HG03520 (cell line): ENCODE results near the gene DRC7.

ENCODE experiments used
- ATAC-seq: cut with Tn5 transposase; IDR thresholded peaks from one replicate; pipeline ENCODE4 v1.9.1; 2021; ENCODE audit warnings: mild to moderate bottlenecking, moderate library complexity; ENCODE audit not compliant: unreplicated experiment

DRC7 gene

DNA sequence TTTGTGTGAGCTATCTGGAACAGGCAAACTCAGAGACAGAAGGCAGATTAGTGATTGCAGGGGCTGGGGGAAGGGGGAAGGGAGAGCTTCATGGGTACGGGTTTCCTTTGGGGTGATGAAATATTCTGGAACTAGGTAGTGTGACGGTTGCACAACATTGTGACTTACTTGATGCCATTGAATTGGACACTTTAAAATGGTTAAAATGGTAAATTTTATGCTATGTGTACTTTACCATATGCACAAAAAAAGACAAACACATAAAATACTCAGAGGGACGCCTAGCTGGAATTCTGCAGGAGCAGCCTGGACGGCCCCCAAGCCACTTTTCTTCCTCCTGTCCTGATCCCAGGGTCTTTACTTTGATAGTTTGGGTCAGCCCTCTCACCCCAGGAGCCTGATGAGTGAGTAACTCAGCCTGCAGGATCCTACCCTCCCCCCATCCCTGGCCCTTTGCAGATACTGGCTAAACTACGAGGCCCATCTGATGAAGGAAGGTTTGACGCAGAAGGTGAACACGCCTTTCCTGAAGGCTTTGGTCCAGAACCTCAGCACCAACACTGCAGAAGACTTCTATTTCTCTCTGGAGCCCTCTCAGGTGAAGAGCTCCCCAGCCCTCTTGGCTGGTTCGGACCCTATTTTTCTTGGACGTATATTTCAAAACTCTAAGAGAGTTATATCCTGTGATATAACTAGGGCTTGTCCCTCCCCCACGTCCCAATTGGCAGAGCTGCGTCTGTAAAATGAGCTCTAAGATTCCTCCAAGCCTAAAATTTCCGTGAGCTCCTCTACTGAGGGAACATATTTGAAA lies 18.7 kb upstream of the DRC7 start:
- ATAC-seq = no peak

DNA sequence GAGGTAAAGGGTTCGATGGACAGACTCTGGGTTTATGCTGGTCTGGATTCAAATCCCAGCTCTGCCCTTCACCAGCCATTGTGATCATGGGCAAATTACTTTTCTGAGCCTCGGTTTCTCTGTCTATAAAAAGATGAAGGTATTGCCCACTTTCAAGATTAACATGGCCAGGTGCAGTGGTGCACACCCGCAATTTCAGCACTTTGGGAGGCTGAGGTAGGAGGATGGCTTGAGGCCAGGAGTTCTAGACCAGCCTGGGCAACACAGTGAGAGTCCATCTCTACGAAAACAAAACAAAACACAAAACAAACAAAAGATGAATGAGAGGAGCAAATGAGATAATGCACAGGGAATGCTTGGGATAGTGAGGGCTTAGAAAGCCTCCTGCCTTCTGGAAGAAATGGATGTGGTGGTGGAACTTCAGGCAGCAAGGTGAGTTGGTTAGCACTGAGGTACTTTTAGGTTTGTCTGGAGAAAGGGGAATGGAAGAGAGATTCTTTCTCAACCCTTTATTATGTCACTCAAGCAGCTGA lies 18.0 kb upstream of the DRC7 start:
- no peak for ATAC-seq

- ATAC-seq = no peak
Observed at GRCh38 chr16:57677622-57678369, 16.8 kb upstream of the DRC7 start.

DNA sequence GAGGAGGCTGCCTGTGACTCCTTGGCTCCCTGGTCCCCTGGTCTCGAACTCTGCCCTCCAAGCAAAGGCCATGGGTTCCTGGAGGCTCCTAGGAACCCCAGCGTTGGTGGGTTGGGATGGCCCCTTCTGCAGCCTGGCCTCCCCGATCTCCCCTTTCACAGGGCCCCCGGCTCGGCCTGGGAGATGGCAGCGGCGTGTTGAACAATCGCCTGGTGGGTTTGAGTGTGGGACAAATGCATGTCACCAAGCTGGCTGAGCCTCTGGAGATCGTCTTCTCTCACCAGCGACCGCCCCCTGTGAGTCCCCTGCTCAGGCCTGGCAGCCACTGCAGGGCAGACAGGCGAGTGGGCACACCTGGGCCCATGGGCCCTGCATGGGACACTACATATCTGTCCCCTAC lies 15.6 kb upstream of the DRC7 start:
- no peak for ATAC-seq

- ATAC-seq = no peak
Observed at GRCh38 chr16:57679767-57680482, 14.7 kb upstream of the DRC7 start.

- ATAC-seq = no peak
Observed at GRCh38 chr16:57680842-57681375, 13.7 kb upstream of the DRC7 start.

DNA sequence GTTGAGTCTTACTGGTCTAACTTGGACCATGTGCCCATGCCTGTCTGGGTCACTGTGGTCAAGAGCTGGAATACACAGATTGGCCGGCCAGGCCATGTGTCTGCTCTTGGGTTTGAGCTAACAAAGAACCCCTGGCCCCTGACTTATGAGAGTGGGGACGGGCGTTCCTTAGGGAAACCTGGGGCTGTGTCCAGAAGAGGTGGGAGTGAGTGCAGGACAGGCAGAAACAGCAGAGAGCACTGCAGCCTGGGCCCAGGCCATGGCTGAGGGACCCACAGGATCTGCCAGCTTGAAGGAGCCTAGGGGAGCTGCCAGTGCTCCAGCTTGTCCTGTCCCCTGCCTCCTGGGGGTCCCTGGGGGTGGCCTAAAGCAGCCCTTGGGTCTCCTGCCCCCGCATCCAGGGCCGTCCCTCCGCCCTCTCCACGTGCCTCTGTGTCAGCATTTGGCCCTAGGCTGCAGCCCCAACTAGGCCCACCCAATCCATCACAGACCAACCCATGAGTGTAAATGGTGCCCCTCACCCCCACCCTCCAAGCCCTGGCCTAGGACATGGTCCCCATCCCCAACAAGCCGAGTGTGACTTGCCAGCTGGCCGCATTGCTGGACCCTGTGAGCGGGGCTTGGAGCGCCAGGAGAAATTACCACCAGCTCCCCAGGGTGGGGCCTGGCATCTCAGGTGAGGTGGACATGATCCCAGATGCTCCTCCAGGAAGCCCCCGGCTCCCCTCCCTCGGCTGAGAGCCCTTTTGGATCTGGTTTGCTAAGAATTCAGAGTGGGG lies 12.5 kb upstream of the DRC7 start:
- no peak for ATAC-seq

DNA sequence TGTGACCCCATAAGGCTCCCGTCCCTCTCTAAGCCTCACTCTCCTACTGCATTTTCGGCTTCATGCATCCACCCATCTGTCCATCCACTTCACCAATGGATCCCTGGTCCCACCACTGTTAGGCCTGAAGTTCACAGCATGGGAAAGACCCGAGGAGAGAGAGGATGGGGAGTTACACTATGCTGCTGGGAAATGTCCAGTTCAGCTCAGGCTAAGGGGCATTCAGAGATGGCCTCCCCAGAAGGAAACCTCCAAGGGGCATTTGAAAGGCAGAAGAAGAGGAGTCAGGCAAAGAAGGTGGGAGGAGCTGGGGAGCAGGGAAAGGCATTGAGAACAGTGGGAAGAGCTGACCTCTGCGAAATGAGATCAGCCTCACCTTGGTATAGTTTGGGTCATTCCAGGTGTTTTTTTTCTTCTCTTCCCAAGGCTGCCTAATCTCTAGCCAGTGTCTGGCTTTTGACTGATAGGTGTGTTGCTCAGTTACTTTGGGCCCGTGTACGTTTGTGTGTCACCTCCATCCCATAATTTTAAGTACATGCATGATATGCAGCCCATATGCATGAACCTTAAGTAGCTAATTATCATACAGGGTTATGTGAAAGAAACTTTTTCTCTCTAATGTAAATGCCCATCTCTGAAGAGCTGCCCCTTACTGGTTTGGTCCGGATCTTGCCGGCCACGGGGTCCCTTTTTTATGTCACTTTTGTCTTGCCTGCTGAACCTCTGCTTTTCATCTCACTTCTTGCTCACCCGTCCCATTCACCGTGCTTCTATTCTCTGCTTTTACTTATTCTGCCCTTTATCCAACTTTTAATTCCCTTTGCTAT lies 11.6 kb upstream of the DRC7 start:
- ATAC-seq = no peak

DNA sequence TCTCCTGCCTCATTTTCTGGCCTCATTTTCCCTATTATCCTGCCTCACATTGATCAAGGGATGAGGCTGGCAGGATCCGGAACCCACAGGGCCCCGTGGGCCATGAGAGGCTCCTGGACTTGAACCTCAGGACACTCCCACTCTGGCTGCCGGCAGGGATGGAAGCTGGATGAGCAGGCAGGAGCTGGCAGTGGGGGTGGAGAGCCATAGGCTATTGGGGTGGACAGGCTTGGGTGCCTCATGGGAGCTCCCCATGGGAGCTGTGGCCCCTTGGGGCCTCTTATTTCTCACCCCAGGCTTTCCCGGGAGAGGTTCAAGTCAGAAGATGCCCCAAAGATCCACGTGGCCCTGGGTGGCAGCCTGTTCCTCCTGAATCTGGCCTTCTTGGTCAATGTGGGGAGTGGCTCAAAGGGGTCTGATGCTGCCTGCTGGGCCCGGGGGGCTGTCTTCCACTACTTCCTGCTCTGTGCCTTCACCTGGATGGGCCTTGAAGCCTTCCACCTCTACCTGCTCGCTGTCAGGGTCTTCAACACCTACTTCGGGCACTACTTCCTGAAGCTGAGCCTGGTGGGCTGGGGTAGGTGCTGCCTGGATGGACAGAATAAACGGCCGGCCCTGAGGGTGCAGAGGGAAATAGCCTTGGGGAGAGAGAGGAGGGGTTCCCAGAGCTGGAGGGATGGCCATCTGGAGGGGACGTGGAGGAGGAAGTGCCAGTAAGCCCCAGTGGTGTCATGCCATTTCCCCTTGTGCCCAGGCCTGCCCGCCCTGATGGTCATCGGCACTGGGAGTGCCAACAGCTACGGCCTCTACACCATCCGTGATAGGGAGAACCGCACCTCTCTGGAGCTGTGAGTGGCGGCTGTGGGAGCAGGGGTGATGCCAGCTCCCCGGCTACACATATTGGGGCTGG lies 10.7 kb upstream of the DRC7 start:
- no peak for ATAC-seq

DNA sequence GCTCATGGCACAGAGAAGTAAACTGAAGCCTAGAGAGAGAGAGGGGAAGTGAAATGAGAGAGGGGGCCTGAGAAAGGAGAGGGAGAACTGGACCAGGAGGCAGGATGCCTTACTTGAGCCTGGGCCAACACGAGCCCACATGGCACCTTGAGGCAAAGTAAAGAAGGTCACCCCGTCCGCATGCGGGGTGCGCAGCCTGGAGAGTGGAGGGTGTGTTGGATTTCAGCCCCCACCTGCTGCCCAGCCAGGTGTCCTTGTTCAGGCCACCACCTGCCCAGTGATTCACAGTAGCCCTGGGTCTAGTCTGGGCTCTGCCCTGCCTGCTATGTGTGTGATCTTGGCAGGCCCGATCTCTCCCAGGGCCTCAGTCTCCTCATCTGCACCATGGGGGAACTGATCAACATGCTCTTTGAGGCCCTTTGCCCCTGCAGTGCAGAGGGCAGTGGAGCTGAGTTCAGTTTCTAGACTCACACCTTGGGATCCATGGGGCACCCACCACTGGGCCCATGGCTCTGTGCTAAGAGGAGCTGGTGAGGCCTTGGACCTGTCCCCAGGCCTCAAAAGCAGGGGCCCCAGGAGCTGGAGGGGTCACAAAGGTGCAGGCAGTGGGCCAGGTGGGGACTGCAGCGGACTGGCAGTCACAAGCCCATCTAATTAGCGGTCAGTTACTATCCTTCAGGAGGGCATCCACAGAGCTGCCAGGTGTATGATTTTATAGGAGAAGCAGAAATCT lies 9.8 kb upstream of the DRC7 start:
- no peak for ATAC-seq

- ATAC-seq = no peak
Observed at GRCh38 chr16:57685633-57686032, 9.0 kb upstream of the DRC7 start.

- ATAC-seq = no peak
Observed at GRCh38 chr16:57686577-57686976, 8.0 kb upstream of the DRC7 start.

GRCh38 chr16:57687363-57687929 lies 7.2 kb upstream of the DRC7 start:
- no peak for ATAC-seq

GRCh38 chr16:57688487-57688986 lies 6.1 kb upstream of the DRC7 start:
- ATAC-seq = no peak

DNA sequence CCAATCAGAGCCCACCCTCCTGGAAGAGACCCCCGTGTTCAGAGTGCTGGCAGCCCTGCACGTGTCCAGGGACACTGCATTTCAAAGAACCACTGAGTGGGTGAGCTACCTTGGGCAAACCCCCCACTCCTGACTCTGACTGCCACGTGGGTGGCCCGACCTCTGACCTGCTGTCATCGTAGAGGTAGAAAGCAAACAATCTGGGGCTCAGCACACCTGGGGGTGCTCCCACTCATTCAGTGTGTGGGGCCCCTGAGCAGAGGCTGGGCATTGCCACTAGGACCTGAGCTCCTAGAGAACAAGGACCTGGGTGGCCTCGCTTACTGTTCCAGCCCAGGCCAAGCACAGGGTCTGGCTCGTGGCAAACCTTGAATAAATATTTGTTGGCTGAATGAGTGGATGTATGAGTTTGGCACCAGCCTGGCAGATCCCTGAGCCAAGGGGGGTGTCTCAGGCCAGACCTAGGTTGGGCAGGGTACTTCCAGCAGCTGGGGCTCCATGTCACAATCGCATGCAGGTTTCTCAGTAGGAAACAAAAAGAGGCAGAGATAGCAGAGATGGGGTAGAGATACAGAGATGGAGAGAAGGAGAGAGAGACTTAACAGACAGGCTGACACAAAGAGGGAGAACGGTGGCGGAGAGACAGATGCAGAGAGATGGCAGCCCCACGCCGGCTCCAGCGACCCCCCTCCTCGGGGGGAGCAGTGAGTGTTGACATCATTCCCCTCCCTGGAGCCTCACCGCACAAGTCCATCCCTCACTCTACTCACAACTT lies 5.4 kb upstream of the DRC7 start:
- ATAC-seq = peak; percentile 9

DNA sequence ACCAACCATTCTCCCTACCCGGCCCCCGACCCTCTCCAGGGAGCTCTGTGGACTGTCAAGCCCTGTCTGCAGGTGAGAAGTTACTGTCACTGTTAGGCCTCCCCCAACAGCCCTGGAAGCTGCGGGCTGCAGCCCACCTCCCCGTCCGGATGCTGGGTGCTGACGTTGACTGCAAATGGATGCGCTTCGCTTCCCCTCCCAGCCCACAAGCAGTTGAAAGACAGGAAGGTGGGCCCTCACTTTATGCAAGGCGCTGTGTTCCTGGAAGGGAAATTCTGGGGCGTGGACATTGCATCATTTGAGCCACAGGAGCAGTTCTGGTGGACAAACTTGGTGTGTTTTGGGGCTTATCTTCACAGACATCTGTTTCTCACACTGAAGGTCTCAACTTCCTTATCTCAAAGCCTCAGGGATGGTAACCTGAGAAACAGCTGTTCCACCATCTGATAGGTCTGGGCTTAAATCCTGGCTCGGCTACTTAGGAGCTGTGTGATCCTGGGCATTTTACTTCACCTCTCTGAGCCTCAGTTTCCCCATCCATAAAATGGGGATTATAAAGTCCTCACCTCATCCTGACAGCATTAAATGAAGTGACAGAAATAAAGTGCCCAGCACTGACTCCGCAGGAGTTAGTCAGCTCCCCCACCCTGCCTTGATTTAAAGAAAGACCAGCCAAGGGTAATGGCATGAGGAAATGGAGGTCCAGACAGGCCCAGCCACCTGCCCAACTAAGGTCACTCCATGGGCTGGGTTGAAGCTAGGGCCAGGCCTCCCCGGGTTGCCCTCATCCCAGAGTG lies 4.6 kb upstream of the DRC7 start:
- ATAC-seq = peak; percentile 62
